Breast epithelium (tissue), 3 donors: Measurements from ENCODE around the gene CCDC6.

Experiments used
- POLR2AphosphoS5 ChIP-seq, 3 donors: sonication (generic); formaldehyde crosslinking; IDR thresholded peaks; one replicate each; pipeline ENCODE4 v1.6.1; 2017; ENCODE audit warnings: antibody characterized with exemption in 3 of 3
- TF ChIP-seq, protein P1 (sequence below), 3 donors: fragments of 450-650 bp; IDR thresholded peaks; one replicate each; pipeline ENCODE4 v1.5.1; 2016 to 2017; ENCODE audit warnings: antibody characterized with exemption in 3 of 3, mild to moderate bottlenecking in 3 of 3, moderate library complexity in 3 of 3

DNA sequence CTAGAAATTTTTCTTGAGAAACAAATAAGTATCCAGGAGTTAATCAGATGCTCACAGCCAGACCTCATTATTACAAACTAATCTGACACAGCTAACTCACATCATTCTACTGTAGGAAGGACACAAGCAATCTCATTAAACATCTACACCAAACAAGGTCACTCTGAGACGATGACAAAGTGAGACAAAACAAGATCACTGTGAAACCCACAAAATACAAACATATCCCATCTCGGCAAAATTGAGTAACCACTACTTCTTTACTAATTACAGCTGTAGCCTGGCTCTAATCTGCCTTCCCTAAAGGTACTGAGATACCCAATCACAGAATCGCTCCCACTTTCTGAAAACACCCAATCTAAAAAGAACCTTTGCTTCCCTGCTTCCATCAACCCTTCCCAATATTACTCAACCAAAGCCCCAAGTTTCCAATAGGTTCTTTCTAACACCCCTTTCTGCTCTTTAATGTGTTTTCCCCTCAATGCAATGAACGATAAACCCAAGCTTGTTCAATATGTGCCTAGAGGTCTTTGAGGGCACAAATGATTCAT, 26.9 kb downstream of the CCDC6 start:
- TF ChIP-seq, protein P1, sequence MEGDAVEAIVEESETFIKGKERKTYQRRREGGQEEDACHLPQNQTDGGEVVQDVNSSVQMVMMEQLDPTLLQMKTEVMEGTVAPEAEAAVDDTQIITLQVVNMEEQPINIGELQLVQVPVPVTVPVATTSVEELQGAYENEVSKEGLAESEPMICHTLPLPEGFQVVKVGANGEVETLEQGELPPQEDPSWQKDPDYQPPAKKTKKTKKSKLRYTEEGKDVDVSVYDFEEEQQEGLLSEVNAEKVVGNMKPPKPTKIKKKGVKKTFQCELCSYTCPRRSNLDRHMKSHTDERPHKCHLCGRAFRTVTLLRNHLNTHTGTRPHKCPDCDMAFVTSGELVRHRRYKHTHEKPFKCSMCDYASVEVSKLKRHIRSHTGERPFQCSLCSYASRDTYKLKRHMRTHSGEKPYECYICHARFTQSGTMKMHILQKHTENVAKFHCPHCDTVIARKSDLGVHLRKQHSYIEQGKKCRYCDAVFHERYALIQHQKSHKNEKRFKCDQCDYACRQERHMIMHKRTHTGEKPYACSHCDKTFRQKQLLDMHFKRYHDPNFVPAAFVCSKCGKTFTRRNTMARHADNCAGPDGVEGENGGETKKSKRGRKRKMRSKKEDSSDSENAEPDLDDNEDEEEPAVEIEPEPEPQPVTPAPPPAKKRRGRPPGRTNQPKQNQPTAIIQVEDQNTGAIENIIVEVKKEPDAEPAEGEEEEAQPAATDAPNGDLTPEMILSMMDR (IDR thresholded peaks at IDR 0.05): no peak
- TF ChIP-seq POLR2AphosphoS5 (IDR thresholded peaks at IDR 0.05): no peak
